B cell (primary cell): ENCODE data around the gene SUGCT.

Experiments used
- EZH2 ChIP-seq: IDR thresholded peaks from 2 replicates; pipeline ENCODE4 v1.6.1; 2012; ENCODE audit warnings: borderline replicate concordance, low read depth, mild to moderate bottlenecking, moderate library complexity, low read length; ENCODE audit not compliant: insufficient read depth, poor library complexity, severe bottlenecking
- TF ChIP-seq, protein P1 (sequence below): fragments of 200-600 bp; IDR thresholded peaks from one replicate; pipeline ENCODE4 v1.8.0; 2022; ENCODE audit warnings: antibody characterized with exemption, mild to moderate bottlenecking

DNA sequence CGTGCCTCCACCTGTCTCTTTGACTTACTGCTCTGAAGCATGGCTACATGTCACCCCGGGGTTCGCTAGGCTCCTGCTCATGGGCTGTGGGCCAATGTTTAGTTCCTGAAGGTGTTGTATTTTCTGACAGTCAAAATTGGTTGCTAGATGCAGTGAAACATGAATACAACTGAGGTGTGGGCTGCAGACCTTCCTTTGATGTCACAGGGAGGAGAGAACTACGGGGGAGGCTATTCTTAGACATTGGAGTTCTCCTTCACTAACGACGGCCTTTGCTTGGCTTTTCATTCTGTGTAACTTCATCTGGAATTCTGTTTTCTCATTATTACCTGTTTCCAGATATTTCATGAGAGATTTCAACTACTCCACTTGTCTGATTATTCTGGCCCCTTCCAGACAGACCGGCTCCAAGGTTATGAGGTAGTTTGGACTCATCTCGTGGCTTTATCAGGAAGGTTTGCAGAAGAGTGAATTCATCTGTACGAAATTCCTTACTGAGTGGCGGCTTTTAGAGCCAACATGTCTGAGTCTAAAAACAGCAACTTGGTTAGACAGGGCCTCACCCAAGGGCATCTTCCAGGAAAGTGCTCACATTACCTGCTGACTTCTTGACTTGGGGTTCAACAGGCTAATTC is 774.7 kb downstream of the SUGCT start:
- TF ChIP-seq, protein P1, sequence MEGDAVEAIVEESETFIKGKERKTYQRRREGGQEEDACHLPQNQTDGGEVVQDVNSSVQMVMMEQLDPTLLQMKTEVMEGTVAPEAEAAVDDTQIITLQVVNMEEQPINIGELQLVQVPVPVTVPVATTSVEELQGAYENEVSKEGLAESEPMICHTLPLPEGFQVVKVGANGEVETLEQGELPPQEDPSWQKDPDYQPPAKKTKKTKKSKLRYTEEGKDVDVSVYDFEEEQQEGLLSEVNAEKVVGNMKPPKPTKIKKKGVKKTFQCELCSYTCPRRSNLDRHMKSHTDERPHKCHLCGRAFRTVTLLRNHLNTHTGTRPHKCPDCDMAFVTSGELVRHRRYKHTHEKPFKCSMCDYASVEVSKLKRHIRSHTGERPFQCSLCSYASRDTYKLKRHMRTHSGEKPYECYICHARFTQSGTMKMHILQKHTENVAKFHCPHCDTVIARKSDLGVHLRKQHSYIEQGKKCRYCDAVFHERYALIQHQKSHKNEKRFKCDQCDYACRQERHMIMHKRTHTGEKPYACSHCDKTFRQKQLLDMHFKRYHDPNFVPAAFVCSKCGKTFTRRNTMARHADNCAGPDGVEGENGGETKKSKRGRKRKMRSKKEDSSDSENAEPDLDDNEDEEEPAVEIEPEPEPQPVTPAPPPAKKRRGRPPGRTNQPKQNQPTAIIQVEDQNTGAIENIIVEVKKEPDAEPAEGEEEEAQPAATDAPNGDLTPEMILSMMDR: no peak
- no peak for TF ChIP-seq EZH2
